ENCODE results near the gene BCAP31. TPM values are rescaled to one million over a fixed set of nuclear protein-coding genes. Genes with fewer than 3 reads are reported as not detected.
"Not testable (repeated sequence)": the region's sequence is repeated elsewhere in the genome, so short reads cannot be mapped to it uniquely, and the experiment has no call there.

BCAP31 gene
- total RNA-seq, 1 experiment from 2014 or later: 232 TPM

DNA sequence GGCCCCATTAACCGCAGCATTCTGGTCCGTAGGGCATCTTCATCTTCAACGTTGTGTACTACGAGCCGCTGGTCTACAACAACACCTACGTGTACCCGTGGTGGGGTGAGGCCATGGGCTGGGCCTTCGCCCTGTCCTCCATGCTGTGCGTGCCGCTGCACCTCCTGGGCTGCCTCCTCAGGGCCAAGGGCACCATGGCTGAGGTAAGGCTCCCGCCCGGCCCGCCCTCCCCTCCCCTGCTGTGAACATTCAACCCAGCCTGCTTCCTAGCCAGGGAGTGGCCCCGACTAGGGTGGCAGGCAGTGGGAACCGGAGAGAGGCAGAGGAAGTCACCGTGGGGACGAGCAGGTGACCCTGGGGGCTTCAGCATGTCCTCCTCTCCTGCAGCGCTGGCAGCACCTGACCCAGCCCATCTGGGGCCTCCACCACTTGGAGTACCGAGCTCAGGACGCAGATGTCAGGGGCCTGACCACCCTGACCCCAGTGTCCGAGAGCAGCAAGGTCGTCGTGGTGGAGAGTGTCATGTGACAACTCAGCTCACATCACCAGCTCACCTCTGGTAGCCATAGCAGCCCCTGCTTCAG, 29.4 kb downstream of the BCAP31 start:
- peaks cover 34% of the 10 kb centered on the region for H3K36me3 Mint-ChIP-seq (ENCODE audit: insufficient read depth, unreplicated experiment)
- no peaks in the 10 kb centered on the region for H3K27me3 Mint-ChIP-seq (ENCODE audit: insufficient read depth, unreplicated experiment)
- ChIA-PET POLR2A (no interaction called here), CTCF (no interaction called here)
- Histone ChIP-seq H3K36me3 (ENCODE audit: control insufficient read depth, insufficient read depth, low read length) (no peaks in the 10 kb centered on the region), H3K27me3 (replicated peaks; ENCODE audit: control insufficient read depth, insufficient read depth, low read length) (no peaks in the 10 kb centered on the region), H3K9me3 (no peaks in the 10 kb centered on the region), H3K4me1 (no peaks in the 10 kb centered on the region), H3K4me3 (ENCODE audit: low read depth, low read length) (no peak overlapping the region)
- no peak overlapping the region for H3K27ac Mint-ChIP-seq (ENCODE audit: unreplicated experiment)
- no peak for DNase-seq
- H3K4me3 Mint-ChIP-seq (ENCODE audit: unreplicated experiment): no peak overlapping the region
- no peaks in the 10 kb centered on the region for H3K4me1 Mint-ChIP-seq (ENCODE audit: low read depth, unreplicated experiment)
- TF ChIP-seq, protein P1, sequence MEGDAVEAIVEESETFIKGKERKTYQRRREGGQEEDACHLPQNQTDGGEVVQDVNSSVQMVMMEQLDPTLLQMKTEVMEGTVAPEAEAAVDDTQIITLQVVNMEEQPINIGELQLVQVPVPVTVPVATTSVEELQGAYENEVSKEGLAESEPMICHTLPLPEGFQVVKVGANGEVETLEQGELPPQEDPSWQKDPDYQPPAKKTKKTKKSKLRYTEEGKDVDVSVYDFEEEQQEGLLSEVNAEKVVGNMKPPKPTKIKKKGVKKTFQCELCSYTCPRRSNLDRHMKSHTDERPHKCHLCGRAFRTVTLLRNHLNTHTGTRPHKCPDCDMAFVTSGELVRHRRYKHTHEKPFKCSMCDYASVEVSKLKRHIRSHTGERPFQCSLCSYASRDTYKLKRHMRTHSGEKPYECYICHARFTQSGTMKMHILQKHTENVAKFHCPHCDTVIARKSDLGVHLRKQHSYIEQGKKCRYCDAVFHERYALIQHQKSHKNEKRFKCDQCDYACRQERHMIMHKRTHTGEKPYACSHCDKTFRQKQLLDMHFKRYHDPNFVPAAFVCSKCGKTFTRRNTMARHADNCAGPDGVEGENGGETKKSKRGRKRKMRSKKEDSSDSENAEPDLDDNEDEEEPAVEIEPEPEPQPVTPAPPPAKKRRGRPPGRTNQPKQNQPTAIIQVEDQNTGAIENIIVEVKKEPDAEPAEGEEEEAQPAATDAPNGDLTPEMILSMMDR (IDR thresholded peaks at IDR 0.05; ENCODE audit: insufficient read depth in 1 of 2, low read depth in 1 of 2, low read length in 1 of 2, severe bottlenecking in 1 of 2, unreplicated experiment in 1 of 2): no peak
- BruUV-seq (replicated peaks): no TSS peak
- intact Hi-C loops (cut with micrococcal nuclease; ENCODE audit: unreplicated experiment): no loop called here
- H3K9me3 Mint-ChIP-seq (ENCODE audit: unreplicated experiment): no peaks in the 10 kb centered on the region

DNA sequence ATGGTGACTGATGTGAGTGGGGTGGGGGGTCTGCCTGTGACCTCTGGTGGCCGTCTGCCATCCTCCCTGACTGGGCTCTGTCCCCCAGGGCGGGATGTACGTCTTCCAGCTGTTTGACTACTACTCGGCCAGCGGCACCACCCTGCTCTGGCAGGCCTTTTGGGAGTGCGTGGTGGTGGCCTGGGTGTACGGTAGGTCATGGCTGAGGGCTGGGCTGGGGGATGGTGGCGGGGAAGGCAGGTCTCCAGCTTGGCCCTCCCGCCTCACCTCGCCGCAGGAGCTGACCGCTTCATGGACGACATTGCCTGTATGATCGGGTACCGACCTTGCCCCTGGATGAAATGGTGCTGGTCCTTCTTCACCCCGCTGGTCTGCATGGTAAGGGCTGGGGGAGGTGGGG, 29.9 kb downstream of the BCAP31 start:
- H3K27me3 Mint-ChIP-seq (ENCODE audit: insufficient read depth, unreplicated experiment); CTCF ChIA-PET: not testable (repeated sequence)
- peaks cover 37% of the 10 kb centered on the region for H3K36me3 Mint-ChIP-seq (ENCODE audit: insufficient read depth, unreplicated experiment)

DNA sequence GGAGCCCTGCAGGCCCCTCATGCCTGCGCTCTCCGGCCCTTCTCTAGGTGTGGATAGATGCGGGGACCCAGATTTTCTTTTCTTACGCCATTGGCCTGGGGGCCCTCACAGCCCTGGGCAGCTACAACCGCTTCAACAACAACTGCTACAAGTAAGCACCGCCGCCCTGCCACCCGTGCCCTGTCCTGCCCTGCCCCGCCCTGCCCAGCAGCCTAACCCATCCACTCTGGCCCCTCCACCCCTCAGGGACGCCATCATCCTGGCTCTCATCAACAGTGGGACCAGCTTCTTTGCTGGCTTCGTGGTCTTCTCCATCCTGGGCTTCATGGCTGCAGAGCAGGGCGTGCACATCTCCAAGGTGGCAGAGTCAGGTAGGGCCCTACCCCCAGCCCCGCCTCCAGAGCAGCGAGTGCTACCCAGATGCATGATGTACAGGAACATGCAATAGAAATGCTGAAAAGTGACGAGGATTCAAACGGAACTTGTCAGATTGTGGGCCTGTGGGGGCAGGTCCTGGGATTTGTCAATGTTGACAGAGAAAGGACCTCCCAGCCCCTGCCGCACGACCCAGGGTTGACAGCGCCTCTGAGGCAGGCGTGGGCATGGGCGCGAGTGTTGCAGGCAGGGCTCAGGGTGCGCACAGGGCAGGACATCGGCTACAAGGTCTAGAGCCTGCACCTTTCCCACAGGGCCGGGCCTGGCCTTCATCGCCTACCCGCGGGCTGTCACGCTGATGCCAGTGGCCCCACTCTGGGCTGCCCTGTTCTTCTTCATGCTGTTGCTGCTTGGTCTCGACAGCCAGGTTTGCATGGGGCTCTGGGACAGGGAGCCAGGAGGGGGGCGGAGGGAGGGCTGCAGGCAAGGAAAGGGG, 30.7 kb downstream of the BCAP31 start:
- Histone ChIP-seq H3K4me3 (ENCODE audit: low read depth, low read length) (no peak overlapping the region), H3K36me3 (ENCODE audit: control insufficient read depth, insufficient read depth, low read length) (no peaks in the 10 kb centered on the region), H3K27me3 (replicated peaks; ENCODE audit: control insufficient read depth, insufficient read depth, low read length) (no peaks in the 10 kb centered on the region), H3K4me1 (no peaks in the 10 kb centered on the region), H3K9me3 (no peaks in the 10 kb centered on the region)
- TF ChIP-seq, protein P1 (IDR thresholded peaks at IDR 0.05; ENCODE audit: insufficient read depth in 1 of 2, low read depth in 1 of 2, low read length in 1 of 2, severe bottlenecking in 1 of 2, unreplicated experiment in 1 of 2): no peak
- Mint-ChIP-seq H3K9me3 (ENCODE audit: unreplicated experiment) (no peaks in the 10 kb centered on the region), H3K4me1 (ENCODE audit: low read depth, unreplicated experiment) (no peaks in the 10 kb centered on the region), H3K27me3 (ENCODE audit: insufficient read depth, unreplicated experiment) (no peaks in the 10 kb centered on the region), H3K4me3 (ENCODE audit: unreplicated experiment) (no peak overlapping the region), H3K27ac (ENCODE audit: unreplicated experiment) (no peak overlapping the region), H3K36me3 (ENCODE audit: insufficient read depth, unreplicated experiment) (peaks cover 38% of the 10 kb centered on the region)
- no TSS peak for BruUV-seq (replicated peaks)
- DNase-seq: no peak
- intact Hi-C loops (cut with micrococcal nuclease; ENCODE audit: unreplicated experiment): no loop called here
- POLR2A ChIA-PET: no interaction called here
- CTCF ChIA-PET: no interaction called here

More for the DNA sequence above, 29.9 kb downstream of the BCAP31 start:
- H3K27ac Mint-ChIP-seq (ENCODE audit: unreplicated experiment); POLR2A ChIA-PET; H3K27me3 ChIP-seq (replicated peaks; ENCODE audit: control insufficient read depth, insufficient read depth, low read length); H3K4me3 Mint-ChIP-seq (ENCODE audit: unreplicated experiment); DNase-seq; H3K4me1 Mint-ChIP-seq (ENCODE audit: low read depth, unreplicated experiment); H3K4me3 ChIP-seq (ENCODE audit: low read depth, low read length); BruUV-seq (replicated peaks); H3K36me3 ChIP-seq (ENCODE audit: control insufficient read depth, insufficient read depth, low read length); H3K4me1 ChIP-seq; intact Hi-C loops (cut with micrococcal nuclease; ENCODE audit: unreplicated experiment); H3K9me3 Mint-ChIP-seq (ENCODE audit: unreplicated experiment); H3K9me3 ChIP-seq: not testable (repeated sequence)

Data from Caco-2 (cell line).